Vagina (tissue), 2 donors: ENCODE results near the gene LDLRAD4.

Source experiments
- POLR2A ChIP-seq, 2 donors: fragments of 450-650 bp; IDR thresholded peaks; one replicate each; pipeline ENCODE4 v1.6.1; 2017; ENCODE audit warnings: antibody characterized with exemption in 2 of 2, mild to moderate bottlenecking in 2 of 2, moderate library complexity in 2 of 2
- POLR2AphosphoS5 ChIP-seq, 2 donors: sonication (generic); formaldehyde crosslinking; IDR thresholded peaks; one replicate each; pipeline ENCODE4 v1.9.0; 2017; ENCODE audit warnings: antibody characterized with exemption in 2 of 2, mild to moderate bottlenecking in 2 of 2, low read depth in 1 of 2; ENCODE audit not compliant: insufficient read depth in 1 of 2
- TF ChIP-seq, protein P1 (sequence below), 3 experiments: fragments of 450-650 bp in 2 of 3; fragments of 200-600 bp in 1 of 3; sonication (generic) in 1 of 3; IDR thresholded peaks; one replicate each; pipeline ENCODE4 v1.5.1; 2017 to 2019; ENCODE audit warnings: antibody characterized with exemption in 3 of 3, mild to moderate bottlenecking in 2 of 3, moderate library complexity in 2 of 3

DNA sequence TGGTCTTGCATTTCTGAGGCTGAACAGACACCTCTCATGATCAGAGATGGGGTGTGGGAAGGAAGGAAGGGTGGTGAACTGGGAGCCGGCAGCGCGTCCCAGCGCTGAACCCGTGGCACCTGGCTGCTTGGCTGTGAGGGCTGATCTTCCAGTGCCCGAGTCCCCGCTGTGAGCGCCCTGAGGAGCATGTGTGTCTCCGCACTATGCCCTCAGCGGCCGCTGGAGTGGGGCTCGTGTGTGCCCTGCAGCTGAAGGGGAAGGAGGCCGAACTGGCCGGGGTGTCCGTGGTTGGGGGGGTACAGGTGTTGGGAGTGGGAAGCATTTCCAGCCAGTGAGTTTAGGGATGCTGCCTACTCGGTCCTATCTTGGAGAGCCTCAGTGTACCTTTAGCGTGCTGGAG lies 82.2 kb downstream of the LDLRAD4 start:
- TF ChIP-seq POLR2A (IDR thresholded peaks at IDR 0.05): no peak
- TF ChIP-seq, protein P1, sequence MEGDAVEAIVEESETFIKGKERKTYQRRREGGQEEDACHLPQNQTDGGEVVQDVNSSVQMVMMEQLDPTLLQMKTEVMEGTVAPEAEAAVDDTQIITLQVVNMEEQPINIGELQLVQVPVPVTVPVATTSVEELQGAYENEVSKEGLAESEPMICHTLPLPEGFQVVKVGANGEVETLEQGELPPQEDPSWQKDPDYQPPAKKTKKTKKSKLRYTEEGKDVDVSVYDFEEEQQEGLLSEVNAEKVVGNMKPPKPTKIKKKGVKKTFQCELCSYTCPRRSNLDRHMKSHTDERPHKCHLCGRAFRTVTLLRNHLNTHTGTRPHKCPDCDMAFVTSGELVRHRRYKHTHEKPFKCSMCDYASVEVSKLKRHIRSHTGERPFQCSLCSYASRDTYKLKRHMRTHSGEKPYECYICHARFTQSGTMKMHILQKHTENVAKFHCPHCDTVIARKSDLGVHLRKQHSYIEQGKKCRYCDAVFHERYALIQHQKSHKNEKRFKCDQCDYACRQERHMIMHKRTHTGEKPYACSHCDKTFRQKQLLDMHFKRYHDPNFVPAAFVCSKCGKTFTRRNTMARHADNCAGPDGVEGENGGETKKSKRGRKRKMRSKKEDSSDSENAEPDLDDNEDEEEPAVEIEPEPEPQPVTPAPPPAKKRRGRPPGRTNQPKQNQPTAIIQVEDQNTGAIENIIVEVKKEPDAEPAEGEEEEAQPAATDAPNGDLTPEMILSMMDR (IDR thresholded peaks at IDR 0.05): no peak
- no peak for TF ChIP-seq POLR2AphosphoS5 (IDR thresholded peaks at IDR 0.05; ENCODE audit: insufficient read depth in 1 of 2, low read depth in 1 of 2)
